Spinal cord (tissue), 4 donors: ENCODE results near the gene DCAF12. TPM values are rescaled to one million over a fixed set of nuclear protein-coding genes. Genes with fewer than 3 reads are reported as not detected.

Experiments
- polyA plus RNA-seq, 2 donors: library from polyadenylated mRNA; unstranded; fragments of 120-200 nt; gene quantifications; one replicate each; pipeline ENCODE4 v1.2.1, GENCODE V29; 2013; ENCODE audit not compliant: insufficient read length in 2 of 2
- small RNA-seq: library from RNA; depleted of rRNA; stranded (forward); fragments of <200 nt; gene quantifications from one replicate; pipeline ENCODE3, GENCODE V24; 2014; ENCODE audit warnings: low replicate concordance
- total RNA-seq, 2 donors: library from RNA; depleted of rRNA in 1 of 2; stranded (reverse); fragments of 120-200 nt in 1 of 2; fragments of >200 nt in 1 of 2; gene quantifications; one replicate each; pipeline versions ENCODE4 v1.2.3 to v1.2.4, GENCODE V29; 2013 to 2014

DCAF12 gene
- total and polyA plus RNA-seq, 4 donors = 32.3 to 46.9 (median 41.3) TPM

Small RNAs within 50 kb of the gene (small RNA-seq; reads per million reads assigned to genes)
- gene RN7SKP114 = 0.26 reads per million, percentile 20 among the genes with 10 or more reads in this experiment

Other genes with a start within 250 kb of the DCAF12 start
- 10 to 100 TPM; 27.8 to 33.1 TPM for gene UBAP2, start 77.8 kb downstream of the DCAF12 start, total RNA-seq
- gene UBAP2, start 77.8 kb downstream of the DCAF12 start, polyA plus RNA-seq = 10 to 100 TPM; 25.3 to 34.4 TPM
- gene UBAP1, start 52.3 kb upstream of the DCAF12 start, total RNA-seq = 10 to 100 TPM; 32.3 to 32.8 TPM
- 10 to 100 TPM; 70.3 to 74.1 TPM for gene UBAP1, start 52.3 kb upstream of the DCAF12 start, polyA plus RNA-seq
- 1 to 10 TPM; 2.8 to 5.3 TPM for gene KIF24, start 202.6 kb upstream of the DCAF12 start, total RNA-seq
- gene KIF24, start 202.6 kb upstream of the DCAF12 start, polyA plus RNA-seq = 1 to 10 TPM; 3.7 to 4.0 TPM
- gene NUDT2, start 202.9 kb upstream of the DCAF12 start, total RNA-seq = 10 to 100 TPM; 22.2 to 25.3 TPM
- 10 to 100 TPM; 27.6 to 30.2 TPM for gene NUDT2, start 202.9 kb upstream of the DCAF12 start, polyA plus RNA-seq